Measurements from ENCODE around the gene UNC13A.

GRCh38 chr19:17724655-17725054, 36.5 kb upstream of the UNC13A start:
- no peak for TF ChIP-seq CDX4 (CRISPR knock-in tag; IDR thresholded peaks at IDR 0.05; ENCODE audit: borderline replicate concordance)
- no peak for TF ChIP-seq IRF1 (CRISPR knock-in tag; IDR thresholded peaks at IDR 0.05)
- TF ChIP-seq CTCF (IDR thresholded peaks at IDR 0.05): no peak
- no peak for TF ChIP-seq MAX (CRISPR knock-in tag; IDR thresholded peaks at IDR 0.05)
- TF ChIP-seq PREB (CRISPR knock-in tag; IDR thresholded peaks at IDR 0.05; ENCODE audit: borderline replicate concordance): no peak
- TF ChIP-seq ZSCAN18 (CRISPR knock-in tag; IDR thresholded peaks at IDR 0.05): no peak
- TF ChIP-seq ATF1 (CRISPR knock-in tag; IDR thresholded peaks at IDR 0.05): no peak
- TF ChIP-seq MXD4 (CRISPR knock-in tag; IDR thresholded peaks at IDR 0.05; ENCODE audit: borderline replicate concordance): no peak
- no peak for TF ChIP-seq NR3C1 (CRISPR knock-in tag; conservative IDR thresholded peaks at IDR 0.05; ENCODE audit: low read depth)

Data from WTC11 (cell line).